Right kidney (tissue), 1 donor: Measurements from ENCODE around the gene SEMA3G.
A peak's percentile ranks its signal among the peaks of the same experiment; 100 is the strongest.

Experiments
- DNase-seq: peaks from one replicate; pipeline ENCODE4 v3.0.0-alpha.2; 2016

Gene SEMA3G

GRCh38 chr3:52439426-52440248 lies 5.3 kb downstream of the SEMA3G start:
- no peak for DNase-seq

- no peak for DNase-seq
Observed at GRCh38 chr3:52438579-52439425, 6.1 kb downstream of the SEMA3G start.

- no peak for DNase-seq
Observed at GRCh38 chr3:52438104-52438376, 6.9 kb downstream of the SEMA3G start.

- DNase-seq = no peak
Observed at GRCh38 chr3:52437326-52438103, 7.4 kb downstream of the SEMA3G start.

- DNase-seq = peak; percentile 53
Observed at GRCh38 chr3:52436500-52437149, 8.3 kb downstream of the SEMA3G start.

- no peak for DNase-seq
Observed at GRCh38 chr3:52435246-52436101, 9.4 kb downstream of the SEMA3G start.

- no peak for DNase-seq
Observed at GRCh38 chr3:52434491-52435115, 10.3 kb downstream of the SEMA3G start.

- DNase-seq = peak; percentile 7
Observed at GRCh38 chr3:52433996-52434479, 10.9 kb downstream of the SEMA3G start.

- peak; percentile 18 for DNase-seq
Observed at GRCh38 chr3:52433328-52433995, 11.4 kb downstream of the SEMA3G start.

GRCh38 chr3:52432691-52433141 lies 12.2 kb downstream of the SEMA3G start:
- DNase-seq = no peak

GRCh38 chr3:52432225-52432624 lies 12.7 kb downstream of the SEMA3G start:
- DNase-seq = peak; percentile 6

- no peak for DNase-seq
Observed at GRCh38 chr3:52431459-52432223, 13.3 kb downstream of the SEMA3G start.

GRCh38 chr3:52430416-52430810 lies 14.5 kb downstream of the SEMA3G start:
- no peak for DNase-seq

GRCh38 chr3:52429779-52430415 lies 15.0 kb downstream of the SEMA3G start:
- no peak for DNase-seq

- no peak for DNase-seq
Observed at GRCh38 chr3:52429031-52429430, 15.9 kb downstream of the SEMA3G start.

GRCh38 chr3:52428151-52429005 lies 16.5 kb downstream of the SEMA3G start:
- no peak for DNase-seq

GRCh38 chr3:52423173-52423572 lies 21.7 kb downstream of the SEMA3G start:
- no peak for DNase-seq

- no peak for DNase-seq
Observed at GRCh38 chr3:52422669-52423068, 22.2 kb downstream of the SEMA3G start.
